Kidney (tissue), 14 donors: Measurements from ENCODE around the gene NPC1. TPM values are rescaled to one million over a fixed set of nuclear protein-coding genes. Genes with fewer than 3 reads are reported as not detected.

Source experiments
- DNase-seq, 5 donors: peaks; one replicate each; pipeline ENCODE4 v3.0.0-alpha.2; 2013 to 2020
- FAIRE-seq: peaks from 2 replicates; lab custom pipeline; 2012; peaks lifted over from hg19 to GRCh38; lab: Jason Lieb, UNC
- H3K27ac ChIP-seq, 2 donors: one replicate each; pipeline ENCODE4 v1.7.0; 2013; ENCODE audit warnings: low read depth in 2 of 2, low read length in 2 of 2, inconsistent platforms in 1 of 2
- H3K27me3 ChIP-seq: one replicate; pipeline ENCODE4 v1.7.1; 2013; ENCODE audit warnings: low read length, inconsistent platforms; ENCODE audit not compliant: control insufficient read depth, insufficient read depth
- H3K36me3 ChIP-seq, 3 donors: one replicate each; pipeline versions ENCODE4 v1.7.0 to v1.7.1; 2013; ENCODE audit warnings: low read length in 3 of 3, control low read depth in 1 of 3, inconsistent platforms in 1 of 3; ENCODE audit not compliant: insufficient read depth in 3 of 3, control insufficient read depth in 2 of 3
- H3K4me1 ChIP-seq, 3 donors: one replicate each; pipeline versions ENCODE4 v1.7.0 to v1.7.1; 2013; ENCODE audit warnings: low read length in 3 of 3, inconsistent platforms in 1 of 3, low read depth in 1 of 3; ENCODE audit not compliant: control insufficient read depth in 2 of 3, insufficient read depth in 2 of 3
- H3K4me3 ChIP-seq, 3 donors: one replicate each; pipeline versions ENCODE4 v1.7.0 to v1.8.1; 2013; ENCODE audit warnings: low read length in 3 of 3, control low read depth in 1 of 3, inconsistent platforms in 1 of 3
- H3K9ac ChIP-seq, 3 donors: one replicate each; pipeline versions ENCODE4 v1.7.0 to v1.7.1; 2013; ENCODE audit warnings: low read length in 3 of 3, control low read depth in 1 of 3, inconsistent platforms in 1 of 3
- H3K9me3 ChIP-seq, 3 donors: one replicate each; pipeline versions ENCODE4 v1.7.0 to v1.7.1; 2013; ENCODE audit warnings: low read length in 3 of 3, control low read depth in 1 of 3, inconsistent platforms in 1 of 3; ENCODE audit not compliant: control insufficient read depth in 2 of 3, insufficient read depth in 1 of 3
- CTCF ChIP-seq: IDR thresholded peaks from 3 replicates; pipeline ENCODE4 v1.5.1; 2012; ENCODE audit warnings: mild to moderate bottlenecking, moderate library complexity, borderline replicate concordance; ENCODE audit not compliant: insufficient read depth; ENCODE audit errors: extremely low read depth
- intact Hi-C: fragments of 100-400 bp; cut with DNase I; formaldehyde crosslinking; loops from one replicate; pipeline ENCODE4 v1.11.1; 2022
- polyA plus RNA-seq: library from polyadenylated mRNA; stranded (reverse); fragments of 350-450 nt; fragmentation: Illumina TruSeq; extraction: RNeasy Lipid Tissue Mini Kit (QIAGEN cat#74804); gene quantifications from one replicate; pipeline ENCODE4 v1.2.3, GENCODE V29; 2014; ENCODE audit warnings: low read depth, low replicate concordance; ENCODE audit not compliant: insufficient read depth
- total RNA-seq: library from RNA; stranded (reverse); fragmentation: NEBNext Ultra II Directional; extraction: Animal tissue kit (Norgen Biotek cat#: 25700); gene quantifications from one replicate; pipeline ENCODE4 v1.2.1, GENCODE V29; 2021
- donor health status: control.
- donor health status: control.
- donor health status: control.
- donor health status: control.
- donor health status: control.
- donor health status: DM: yes; HTN: yes; CAD: no.
- donor health status: Normal renal cell carcinoma (clear cell type).

Gene NPC1
- total and polyA plus RNA-seq, 2 donors from 2014 or later: 16.0 to 50.2 TPM

GRCh38 chr18:23487738-23488570, 98.4 kb downstream of the NPC1 start:
- Histone ChIP-seq H3K4me1 (peaks cover 0 to 5% (median 0%) of the 10 kb centered on the region in 3 donors), H3K36me3 (no peaks in the 10 kb centered on the region), H3K27ac (peak overlapping the region in 1 of 2 donors; percentile 28), H3K9me3 (no peaks in the 10 kb centered on the region), H3K4me3 (peak overlapping the region in 1 of 3 donors; percentile 33), H3K9ac (peak overlapping the region in 1 of 3 donors; percentile 60), H3K27me3 (no peaks in the 10 kb centered on the region)
- peak in 2 of 5 donors; percentile 20 to 49 for DNase-seq
- intact Hi-C loops: no loop called here
- TF ChIP-seq CTCF: no peak
- no peak for FAIRE-seq

GRCh38 chr18:23485386-23485785, 100.9 kb downstream of the NPC1 start:
- FAIRE-seq (no peak), DNase-seq (peak in 1 of 5 donors; percentile 23)
- Histone ChIP-seq H3K4me3 (no peak overlapping the region), H3K4me1 (peaks cover 0 to 5% (median 0%) of the 10 kb centered on the region in 3 donors), H3K36me3 (peaks cover 2 to 13% (median 5%) of the 10 kb centered on the region in 3 donors), H3K27ac (no peak overlapping the region), H3K9ac (no peak overlapping the region), H3K9me3 (no peaks in the 10 kb centered on the region), H3K27me3 (no peaks in the 10 kb centered on the region)
- no peak for TF ChIP-seq CTCF
- intact Hi-C loops: no loop called here

GRCh38 chr18:23484561-23485182, 101.6 kb downstream of the NPC1 start:
- FAIRE-seq (no peak), DNase-seq (peak in 3 of 5 donors; percentile 26 to 38 (median 33))
- H3K4me1 ChIP-seq: peaks cover 0 to 5% (median 0%) of the 10 kb centered on the region in 3 donors
- TF ChIP-seq CTCF: no peak
- no peaks in the 10 kb centered on the region for H3K27me3 ChIP-seq
- intact Hi-C loops: no loop called here
- no peaks in the 10 kb centered on the region for H3K9me3 ChIP-seq
- H3K36me3 ChIP-seq: peaks cover 2 to 21% (median 10%) of the 10 kb centered on the region in 3 donors
- H3K27ac ChIP-seq: no peak overlapping the region
- H3K4me3 ChIP-seq: no peak overlapping the region
- no peak overlapping the region for H3K9ac ChIP-seq

Other genes with a start within 250 kb of the NPC1 start
- gene RIOK3, start 133.2 kb downstream of the NPC1 start, total RNA-seq: 64.9 TPM
- gene RIOK3, start 133.2 kb downstream of the NPC1 start, polyA plus RNA-seq: 30.1 TPM
- 25.9 TPM for gene RMC1, start 83.0 kb downstream of the NPC1 start, total RNA-seq
- 40.4 TPM for gene RMC1, start 83.0 kb downstream of the NPC1 start, polyA plus RNA-seq
- gene ANKRD29, start 76.4 kb upstream of the NPC1 start, total RNA-seq: 4.9 TPM
- 5.2 TPM for gene ANKRD29, start 76.4 kb upstream of the NPC1 start, polyA plus RNA-seq
- 66.0 TPM for gene LAMA3, start 102.9 kb upstream of the NPC1 start, total RNA-seq
- 4.4 TPM for gene LAMA3, start 102.9 kb upstream of the NPC1 start, polyA plus RNA-seq